Epithelial cell of prostate (primary cell): Measurements from ENCODE around the gene AFAP1.
A peak's percentile ranks its signal among the peaks of the same experiment; 100 is the strongest.

ENCODE experiments used
- DNase-seq: peaks from one replicate; pipeline ENCODE4 v3.0.0-alpha.2; 2011; ENCODE audit warnings: low read depth, low spot score
- H3K27ac ChIP-seq: fragments of 450-650 bp; 2 replicates; pipeline ENCODE4 v1.5.1; 2017; ENCODE audit warnings: mild to moderate bottlenecking

Gene AFAP1, protein sequence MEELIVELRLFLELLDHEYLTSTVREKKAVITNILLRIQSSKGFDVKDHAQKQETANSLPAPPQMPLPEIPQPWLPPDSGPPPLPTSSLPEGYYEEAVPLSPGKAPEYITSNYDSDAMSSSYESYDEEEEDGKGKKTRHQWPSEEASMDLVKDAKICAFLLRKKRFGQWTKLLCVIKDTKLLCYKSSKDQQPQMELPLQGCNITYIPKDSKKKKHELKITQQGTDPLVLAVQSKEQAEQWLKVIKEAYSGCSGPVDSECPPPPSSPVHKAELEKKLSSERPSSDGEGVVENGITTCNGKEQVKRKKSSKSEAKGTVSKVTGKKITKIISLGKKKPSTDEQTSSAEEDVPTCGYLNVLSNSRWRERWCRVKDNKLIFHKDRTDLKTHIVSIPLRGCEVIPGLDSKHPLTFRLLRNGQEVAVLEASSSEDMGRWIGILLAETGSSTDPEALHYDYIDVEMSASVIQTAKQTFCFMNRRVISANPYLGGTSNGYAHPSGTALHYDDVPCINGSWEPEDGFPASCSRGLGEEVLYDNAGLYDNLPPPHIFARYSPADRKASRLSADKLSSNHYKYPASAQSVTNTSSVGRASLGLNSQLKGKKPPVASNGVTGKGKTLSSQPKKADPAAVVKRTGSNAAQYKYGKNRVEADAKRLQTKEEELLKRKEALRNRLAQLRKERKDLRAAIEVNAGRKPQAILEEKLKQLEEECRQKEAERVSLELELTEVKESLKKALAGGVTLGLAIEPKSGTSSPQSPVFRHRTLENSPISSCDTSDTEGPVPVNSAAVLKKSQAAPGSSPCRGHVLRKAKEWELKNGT

GRCh38 chr4:7939377-7940108, at the start of gene AFAP1:
AFAP1 (minus strand) TSS chr4:7939861; CDS start chr4:7872078, 67,783 bp downstream.
- no peak for DNase-seq
- peak within 1 kb of the TSS; percentile 46 for H3K27ac ChIP-seq

- no peak overlapping the region for H3K27ac ChIP-seq
- DNase-seq, result no peak
Measured at GRCh38 chr4:7988437-7988836, 48.8 kb upstream of the AFAP1 start.

- no peak overlapping the region for H3K27ac ChIP-seq
- no peak for DNase-seq
Measured at GRCh38 chr4:7987148-7987989, 47.7 kb upstream of the AFAP1 start.

DNA sequence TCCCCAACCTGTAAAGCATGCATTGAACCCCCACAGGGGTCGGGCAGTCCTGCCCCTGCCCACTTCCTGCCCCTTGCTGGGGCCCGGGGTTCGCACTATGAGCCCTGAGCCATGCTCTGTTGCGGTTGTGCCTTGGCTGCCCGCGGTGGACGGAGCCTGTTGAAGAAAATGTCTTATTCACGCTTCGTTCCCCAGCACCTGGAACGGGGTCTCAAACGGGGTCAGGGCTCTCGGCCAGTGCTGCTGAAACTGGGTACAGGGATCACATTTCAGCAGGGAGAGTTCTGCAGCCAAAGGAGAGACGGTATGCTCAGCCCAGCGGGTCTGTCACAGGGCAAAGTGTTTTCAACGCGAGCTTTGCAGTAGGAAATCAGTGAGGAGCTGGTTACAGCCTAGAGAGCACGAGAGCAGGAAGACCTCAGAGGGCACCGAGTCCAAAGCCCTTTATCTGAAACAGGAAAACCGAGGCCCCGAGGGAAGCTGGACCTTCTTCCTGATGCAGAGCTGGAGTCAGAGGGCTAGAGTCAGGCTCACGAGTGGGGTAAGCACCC, 46.3 kb upstream of the AFAP1 start:
- no peak overlapping the region for H3K27ac ChIP-seq
- DNase-seq, result no peak

- H3K27ac ChIP-seq, result no peak overlapping the region
- no peak for DNase-seq
Measured at GRCh38 chr4:7985072-7985471, 45.4 kb upstream of the AFAP1 start.

DNA sequence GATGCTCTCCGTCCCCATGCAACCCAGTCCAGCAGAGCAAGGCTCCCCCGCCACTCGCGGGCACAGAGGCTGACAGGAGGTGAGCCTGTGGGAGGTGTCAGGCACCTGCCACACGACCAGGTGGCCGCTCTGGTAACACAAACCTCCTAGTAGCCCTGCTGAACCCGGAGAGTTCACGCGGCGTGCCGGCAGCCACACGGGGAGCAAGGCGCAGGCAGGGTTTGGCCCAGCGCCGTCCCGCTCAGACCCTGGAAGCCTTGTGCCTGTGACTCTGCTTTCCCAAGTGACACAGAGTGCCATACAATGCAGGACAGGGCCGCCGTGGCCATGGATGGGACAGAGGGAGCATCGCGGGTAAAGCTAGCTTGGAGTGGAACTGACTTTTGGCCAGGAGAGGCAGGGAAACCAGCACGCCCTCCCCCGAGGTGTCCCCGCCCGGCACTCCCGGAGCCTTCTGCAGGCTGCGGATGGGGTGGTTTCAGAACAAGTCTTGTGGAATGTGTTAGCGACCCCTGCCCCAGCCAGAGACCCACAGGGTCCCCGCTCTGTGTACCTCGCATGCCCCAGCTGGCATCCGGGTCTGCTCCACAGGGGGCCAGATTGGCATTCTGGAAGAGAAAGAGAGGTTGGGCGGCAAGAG, 44.7 kb upstream of the AFAP1 start:
- DNase-seq, result no peak
- no peak overlapping the region for H3K27ac ChIP-seq

GRCh38 chr4:7983296-7983695, 43.6 kb upstream of the AFAP1 start:
- DNase-seq, result no peak
- no peak overlapping the region for H3K27ac ChIP-seq

GRCh38 chr4:7981738-7982394, 42.2 kb upstream of the AFAP1 start:
- H3K27ac ChIP-seq, result no peak overlapping the region
- DNase-seq, result no peak

DNA sequence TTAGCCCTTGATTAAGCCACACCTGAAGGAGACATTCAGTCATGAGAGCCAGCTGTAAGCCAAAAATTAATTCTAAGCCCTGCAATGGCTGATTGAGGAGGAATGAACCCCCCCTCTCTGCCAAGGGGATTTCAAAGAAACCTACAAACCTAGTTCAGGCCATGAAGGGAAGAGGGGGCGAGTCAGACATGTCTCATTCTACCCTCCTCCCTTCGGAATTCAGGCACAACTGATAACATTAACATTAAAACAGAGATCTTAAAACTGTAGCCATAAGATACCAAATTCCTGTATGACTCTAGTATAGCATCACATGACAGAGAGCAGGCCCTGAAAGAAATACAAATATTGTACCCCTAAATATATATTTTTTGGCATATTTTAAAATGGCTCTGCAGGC, 40.4 kb upstream of the AFAP1 start:
- DNase-seq, result no peak
- H3K27ac ChIP-seq, result no peak overlapping the region

DNA sequence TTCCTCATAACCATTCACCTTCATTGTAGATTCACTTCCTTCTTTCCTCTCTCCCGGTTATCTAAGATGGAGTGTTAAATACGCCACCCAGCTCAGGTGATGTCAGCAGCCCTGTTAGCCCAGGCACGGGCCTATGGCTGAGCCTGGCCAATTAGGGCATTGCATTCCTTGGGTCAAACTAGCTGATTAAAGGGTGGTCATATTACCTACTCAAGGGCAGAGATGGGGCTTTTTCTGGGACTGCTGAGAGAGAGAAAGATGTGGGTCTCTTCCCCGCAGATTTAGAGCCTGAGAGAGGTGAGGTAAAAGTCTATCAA, 39.9 kb upstream of the AFAP1 start:
- DNase-seq, result no peak
- no peak overlapping the region for H3K27ac ChIP-seq

- DNase-seq, result no peak
- H3K27ac ChIP-seq, result no peak overlapping the region
Measured at GRCh38 chr4:7978907-7979651, 39.4 kb upstream of the AFAP1 start.

DNA sequence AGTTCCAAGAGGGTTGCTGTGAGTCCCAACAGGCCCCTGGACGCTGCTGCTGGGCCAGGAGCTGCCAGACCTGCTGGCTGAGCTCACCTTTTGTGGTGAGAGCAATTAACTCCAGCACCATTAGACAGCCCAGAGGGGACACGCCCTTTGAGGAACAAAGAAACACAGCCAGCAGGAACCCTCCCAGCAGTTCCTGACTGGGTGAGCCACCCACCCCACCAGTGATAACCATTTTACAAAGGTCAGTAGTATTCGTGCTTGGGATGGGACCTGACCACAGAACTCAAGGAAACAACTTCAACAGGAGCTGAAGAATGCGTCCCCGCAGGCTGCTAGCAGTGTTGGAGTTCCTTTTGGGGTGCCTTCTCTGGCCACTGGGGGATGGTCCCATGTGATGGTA, 38.8 kb upstream of the AFAP1 start:
- DNase-seq, result no peak
- peak overlapping the region; percentile 40 for H3K27ac ChIP-seq

DNA sequence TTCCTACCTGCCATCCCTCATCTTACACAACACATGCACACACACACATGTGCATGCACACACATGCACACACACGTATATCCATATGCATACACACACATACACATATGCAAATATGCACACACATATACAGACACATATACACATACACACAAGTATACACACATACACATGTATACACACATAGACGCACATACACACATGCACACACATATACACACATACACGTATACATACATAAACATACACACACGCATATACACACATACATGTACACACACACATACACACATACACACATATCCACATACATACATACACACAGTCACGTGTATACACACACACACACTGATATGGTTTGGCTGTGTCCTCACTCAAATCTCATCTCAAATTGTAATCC, 37.0 kb upstream of the AFAP1 start:
- no peak for DNase-seq
- H3K27ac ChIP-seq, result no peak overlapping the region

DNA sequence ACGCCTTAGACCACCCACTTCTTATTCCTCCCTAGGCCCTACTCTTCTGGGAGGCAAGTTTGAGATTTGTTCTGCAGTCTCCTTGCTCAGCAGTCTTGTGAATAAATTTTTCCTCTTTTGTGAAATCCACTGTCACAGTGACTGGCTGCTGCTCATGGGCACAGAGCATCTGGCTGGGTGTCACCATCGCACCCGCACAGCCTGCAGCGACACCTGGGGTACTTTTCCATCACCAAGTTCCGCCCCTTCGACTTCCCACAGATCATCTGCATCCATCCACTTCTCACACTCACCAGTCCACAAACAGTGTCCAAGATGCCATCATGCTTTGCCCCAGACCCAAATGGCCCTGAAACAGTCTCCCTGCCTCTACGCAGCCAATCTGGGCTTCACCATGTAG, 36.4 kb upstream of the AFAP1 start:
- H3K27ac ChIP-seq, result no peak overlapping the region

GRCh38 chr4:7974425-7974824, 34.8 kb upstream of the AFAP1 start:
- DNase-seq, result no peak
- H3K27ac ChIP-seq, result no peak overlapping the region

More for the DNA sequence above, 36.4 kb upstream of the AFAP1 start:
- DNase-seq, result no peak

- peak; percentile 70 for DNase-seq
Measured at GRCh38 chr4:7973545-7973981, 33.9 kb upstream of the AFAP1 start.

DNA sequence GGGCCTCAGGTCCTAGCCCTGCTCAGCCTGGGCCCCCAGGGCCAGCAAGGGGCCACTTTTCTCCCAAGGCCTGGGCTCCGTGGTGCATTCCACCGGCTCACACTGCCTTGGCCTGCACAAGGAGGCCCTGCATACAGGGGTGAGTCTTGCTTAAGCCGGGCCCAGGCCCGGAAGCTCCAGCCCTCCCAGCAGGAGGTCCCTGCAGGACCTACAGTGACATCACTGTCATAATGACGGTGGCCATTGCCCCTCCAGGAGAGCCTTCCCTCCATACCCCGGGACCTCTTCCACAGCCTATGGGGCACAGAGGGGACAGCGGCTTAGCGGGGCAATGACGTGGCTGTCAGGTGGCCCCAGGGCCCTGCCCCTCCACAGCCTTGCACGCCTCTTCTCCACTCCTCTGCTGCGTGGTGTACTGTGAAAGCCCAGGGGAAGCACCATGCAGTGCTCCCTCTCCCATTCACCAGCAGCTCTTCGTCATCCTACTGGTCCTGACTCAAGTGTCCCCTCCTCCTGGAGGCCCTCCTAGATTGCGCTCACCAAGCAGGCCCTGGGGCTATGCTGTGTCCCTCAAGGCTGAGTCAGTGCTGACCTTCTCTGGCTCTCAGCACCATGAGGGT, 32.3 kb upstream of the AFAP1 start:
- no peak for DNase-seq
- H3K27ac ChIP-seq, result peak overlapping the region; percentile 82

More at GRCh38 chr4:7973545-7973981, 33.9 kb upstream of the AFAP1 start:
- peak overlapping the region; percentile 82 for H3K27ac ChIP-seq
